ENCODE results near the gene COL17A1. TPM values are rescaled to one million over a fixed set of nuclear protein-coding genes. Genes with fewer than 3 reads are reported as not detected.

The COL17A1 gene
- polyA plus RNA-seq, 1 experiment, result not detected

GRCh38 chr10:104031631-104032030, 54.0 kb downstream of the COL17A1 start:
- CTCF ChIA-PET, result interaction anchor here (1.0 to 1.2 kb wide), 3 partner anchors 13 to 260 kb away, joined by 3 to 5 read pairs (median 3); no protein-coding TSS in a partner anchor
- no peak for DNase-seq (ENCODE audit: low read depth, low spot score)
- POLR2A ChIA-PET, result no interaction called here
- no peak for TF ChIP-seq CTCF (IDR thresholded peaks at IDR 0.05; ENCODE audit: low read depth, low read length)
- Histone ChIP-seq H3K4me3 (ENCODE audit: low read depth, low read length) (no peak overlapping the region), H3K27me3 (ENCODE audit: control insufficient read depth, insufficient read depth, low read length) (no peaks in the 10 kb centered on the region), H3K9me3 (ENCODE audit: control insufficient read depth, insufficient read depth, low read length) (no peaks in the 10 kb centered on the region; the same call in 1 of the 2 replicates), H3K27ac (ENCODE audit: low read depth, low read length) (no peak overlapping the region)

GRCh38 chr10:104029521-104029860, 56.2 kb downstream of the COL17A1 start:
- H3K4me3 ChIP-seq (ENCODE audit: low read depth, low read length), result no peak overlapping the region
- no peak overlapping the region for H3K27ac ChIP-seq (ENCODE audit: low read depth, low read length)
- no peak for TF ChIP-seq CTCF (IDR thresholded peaks at IDR 0.05; ENCODE audit: low read depth, low read length)
- no peaks in the 10 kb centered on the region for H3K9me3 ChIP-seq (ENCODE audit: control insufficient read depth, insufficient read depth, low read length)
- CTCF ChIA-PET, result interaction anchor here (0.8 to 1.3 kb wide), 3 partner anchors 12 to 145 kb away, joined by 3 to 5 read pairs (median 4); no protein-coding TSS in a partner anchor
- no peaks in the 10 kb centered on the region for H3K27me3 ChIP-seq (ENCODE audit: control insufficient read depth, insufficient read depth, low read length)
- POLR2A ChIA-PET, result no interaction called here
- no peak for DNase-seq (ENCODE audit: low read depth, low spot score)

DNA sequence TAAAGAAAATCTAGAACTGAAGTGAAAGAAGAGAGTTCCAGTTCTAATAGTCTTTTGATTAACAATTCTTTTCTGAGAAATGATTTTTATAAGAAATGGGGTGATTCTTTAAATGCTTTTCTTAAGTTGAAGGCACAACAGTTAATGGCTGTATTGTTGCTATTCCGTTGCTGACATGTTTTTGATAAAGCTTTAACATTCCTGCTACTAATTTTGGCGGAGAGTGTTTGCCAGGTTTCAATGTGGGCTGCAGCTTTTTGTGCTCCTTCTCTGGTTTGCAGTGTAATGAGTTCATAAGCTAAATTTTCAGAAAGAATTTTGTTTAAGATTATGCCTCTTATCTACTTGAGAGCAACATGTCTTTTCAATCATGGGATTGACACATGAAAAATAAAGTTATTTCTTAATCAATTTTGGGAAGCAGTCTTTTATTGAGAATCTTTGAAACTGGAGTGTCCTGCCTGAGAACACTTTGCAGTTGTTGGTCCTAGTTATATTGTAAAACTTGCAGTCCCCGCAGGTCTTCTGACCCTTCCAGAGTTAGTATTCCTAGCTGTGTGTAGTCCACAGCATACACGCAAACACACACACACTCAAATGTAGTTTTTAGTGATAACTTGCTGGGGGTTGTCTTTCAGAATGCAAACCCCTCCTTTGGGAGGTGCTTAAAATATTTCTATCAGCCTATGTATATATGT, 56.7 kb downstream of the COL17A1 start:
- H3K9me3 ChIP-seq (ENCODE audit: control insufficient read depth, insufficient read depth, low read length), result no peaks in the 10 kb centered on the region
- H3K27ac ChIP-seq (ENCODE audit: low read depth, low read length), result no peak overlapping the region
- TF ChIP-seq CTCF (IDR thresholded peaks at IDR 0.05; ENCODE audit: low read depth, low read length), result no peak
- no peak for DNase-seq (ENCODE audit: low read depth, low spot score)
- POLR2A ChIA-PET, result no interaction called here
- no peak overlapping the region for H3K4me3 ChIP-seq (ENCODE audit: low read depth, low read length)
- CTCF ChIA-PET, result interaction anchor here (0.8 to 1.3 kb wide), 7 partner anchors 11 to 144 kb away, joined by 3 to 6 read pairs (median 3); no protein-coding TSS in a partner anchor
- no peaks in the 10 kb centered on the region for H3K27me3 ChIP-seq (ENCODE audit: control insufficient read depth, insufficient read depth, low read length)

- DNase-seq (ENCODE audit: low read depth, low spot score), result no peak
- Histone ChIP-seq H3K27me3 (ENCODE audit: control insufficient read depth, insufficient read depth, low read length) (no peaks in the 10 kb centered on the region), H3K27ac (ENCODE audit: low read depth, low read length) (no peak overlapping the region), H3K4me3 (ENCODE audit: low read depth, low read length) (no peak overlapping the region), H3K9me3 (ENCODE audit: control insufficient read depth, insufficient read depth, low read length) (no peaks in the 10 kb centered on the region)
- ChIA-PET POLR2A (no interaction called here), CTCF (interaction anchor here (0.8 to 1.3 kb wide), 5 partner anchors 10 to 140 kb away, joined by 3 to 6 read pairs (median 3); no protein-coding TSS in a partner anchor)
- TF ChIP-seq CTCF (IDR thresholded peaks at IDR 0.05; ENCODE audit: low read depth, low read length), result peak; percentile 50
Observed at GRCh38 chr10:104028146-104028545, 57.5 kb downstream of the COL17A1 start.

- no peak for TF ChIP-seq CTCF (IDR thresholded peaks at IDR 0.05; ENCODE audit: low read depth, low read length)
- Histone ChIP-seq H3K4me3 (ENCODE audit: low read depth, low read length) (no peak overlapping the region), H3K27me3 (ENCODE audit: control insufficient read depth, insufficient read depth, low read length) (no peaks in the 10 kb centered on the region), H3K9me3 (ENCODE audit: control insufficient read depth, insufficient read depth, low read length) (no peaks in the 10 kb centered on the region), H3K27ac (ENCODE audit: low read depth, low read length) (no peak overlapping the region)
- no peak for DNase-seq (ENCODE audit: low read depth, low spot score)
- CTCF ChIA-PET, result no interaction called here
- POLR2A ChIA-PET, result no interaction called here
Observed at GRCh38 chr10:104026762-104027161, 58.9 kb downstream of the COL17A1 start.

Measured in AG04450 (cell line).